Fibroblast of pulmonary artery (primary cell): ENCODE data around the gene EVPL.
"Not testable (repeated sequence)": the region's sequence is repeated elsewhere in the genome, so short reads cannot be mapped to it uniquely, and the experiment has no call there.

Experiments
- DNase-seq: peaks from one replicate; pipeline ENCODE4 v3.0.0-alpha.2; 2010; ENCODE audit warnings: low read depth
- H3K4me3 ChIP-seq: replicated peaks from 2 replicates; pipeline ENCODE4 v1.5.1; 2011; ENCODE audit warnings: low read depth, mild to moderate bottlenecking, control low read depth, low read length, moderate library complexity
- TF ChIP-seq, protein P1 (sequence below): IDR thresholded peaks from 2 replicates; pipeline ENCODE4 v1.5.1; 2011; ENCODE audit warnings: mild to moderate bottlenecking, control low read depth, low read length, inconsistent platforms; ENCODE audit errors: missing control alignments

The EVPL gene

DNA sequence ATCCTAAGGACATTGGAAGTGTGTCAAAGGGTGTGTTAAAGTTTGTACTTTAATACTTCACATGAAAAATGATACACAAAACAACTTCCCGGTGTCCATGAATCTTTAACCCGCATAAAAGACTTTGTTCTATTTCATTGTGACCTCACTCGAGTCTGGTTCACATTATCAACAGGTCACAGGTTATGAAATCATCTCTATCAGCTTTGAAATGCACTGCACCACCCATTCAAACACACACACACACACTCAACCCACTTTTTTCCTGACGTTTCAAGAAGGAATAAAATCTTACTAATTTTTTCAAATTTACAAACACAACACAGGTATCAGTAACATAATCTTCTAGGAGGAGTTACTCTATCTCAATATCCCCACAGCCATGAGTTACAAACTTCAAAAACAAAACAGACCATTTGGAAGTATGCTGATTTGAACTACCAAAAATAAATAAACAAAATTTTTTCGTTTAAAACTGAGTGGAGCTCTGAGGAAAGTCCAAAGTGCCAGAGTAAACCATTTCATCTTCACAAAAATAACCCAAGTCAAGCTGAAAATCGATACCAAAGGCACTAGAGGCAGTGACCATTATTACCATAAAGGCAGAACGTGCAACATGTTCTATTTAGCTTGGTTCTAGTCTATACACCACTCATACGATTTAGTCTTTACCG lies 50.8 kb downstream of the EVPL start:
- peak overlapping the region; percentile 10 for H3K4me3 ChIP-seq
- DNase-seq = no peak
- TF ChIP-seq, protein P1, sequence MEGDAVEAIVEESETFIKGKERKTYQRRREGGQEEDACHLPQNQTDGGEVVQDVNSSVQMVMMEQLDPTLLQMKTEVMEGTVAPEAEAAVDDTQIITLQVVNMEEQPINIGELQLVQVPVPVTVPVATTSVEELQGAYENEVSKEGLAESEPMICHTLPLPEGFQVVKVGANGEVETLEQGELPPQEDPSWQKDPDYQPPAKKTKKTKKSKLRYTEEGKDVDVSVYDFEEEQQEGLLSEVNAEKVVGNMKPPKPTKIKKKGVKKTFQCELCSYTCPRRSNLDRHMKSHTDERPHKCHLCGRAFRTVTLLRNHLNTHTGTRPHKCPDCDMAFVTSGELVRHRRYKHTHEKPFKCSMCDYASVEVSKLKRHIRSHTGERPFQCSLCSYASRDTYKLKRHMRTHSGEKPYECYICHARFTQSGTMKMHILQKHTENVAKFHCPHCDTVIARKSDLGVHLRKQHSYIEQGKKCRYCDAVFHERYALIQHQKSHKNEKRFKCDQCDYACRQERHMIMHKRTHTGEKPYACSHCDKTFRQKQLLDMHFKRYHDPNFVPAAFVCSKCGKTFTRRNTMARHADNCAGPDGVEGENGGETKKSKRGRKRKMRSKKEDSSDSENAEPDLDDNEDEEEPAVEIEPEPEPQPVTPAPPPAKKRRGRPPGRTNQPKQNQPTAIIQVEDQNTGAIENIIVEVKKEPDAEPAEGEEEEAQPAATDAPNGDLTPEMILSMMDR = no peak

DNA sequence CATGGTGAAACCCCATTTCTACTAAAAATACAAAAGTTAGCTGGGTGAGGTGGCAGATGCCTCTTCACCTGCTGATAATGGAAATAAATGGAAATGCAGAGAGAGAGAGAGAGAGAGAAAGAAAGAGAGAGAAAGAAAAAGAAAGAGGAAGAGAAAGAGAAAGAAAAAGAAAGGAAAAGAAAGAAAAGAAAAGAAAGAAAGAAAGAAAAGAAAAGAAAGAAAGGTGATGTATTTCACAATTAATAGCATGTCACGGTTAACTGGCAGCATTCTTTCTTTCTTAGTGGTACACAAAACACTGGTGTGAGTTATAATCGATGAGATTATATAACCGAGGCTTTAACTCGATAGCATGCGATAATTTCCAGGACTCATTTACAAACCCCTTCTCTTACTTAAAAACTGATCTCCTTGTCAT lies 51.3 kb downstream of the EVPL start:
- DNase-seq = no peak
- H3K4me3 ChIP-seq = peak overlapping the region; percentile 10
- TF ChIP-seq, protein P1 = no peak

DNA sequence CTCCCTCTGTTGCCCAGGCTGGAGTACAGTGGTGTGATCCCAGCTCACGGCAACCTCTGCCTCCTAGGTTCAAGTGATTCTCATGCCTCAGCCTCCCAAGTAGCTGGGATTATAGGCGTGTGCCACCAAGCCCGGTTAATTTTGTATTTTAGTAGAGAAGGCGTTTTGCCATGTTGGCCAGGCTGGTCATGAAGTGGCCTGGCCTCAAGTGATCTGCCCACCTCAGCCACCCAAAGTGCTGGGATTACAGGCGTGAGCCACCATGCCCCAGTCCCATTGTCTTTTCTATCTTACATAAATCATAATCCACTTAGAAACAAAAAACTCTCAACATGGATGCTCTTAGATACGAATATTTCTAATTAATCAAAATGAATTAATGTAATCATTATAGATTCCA lies 51.9 kb downstream of the EVPL start:
- not testable (repeated sequence) for H3K4me3 ChIP-seq, DNase-seq

DNA sequence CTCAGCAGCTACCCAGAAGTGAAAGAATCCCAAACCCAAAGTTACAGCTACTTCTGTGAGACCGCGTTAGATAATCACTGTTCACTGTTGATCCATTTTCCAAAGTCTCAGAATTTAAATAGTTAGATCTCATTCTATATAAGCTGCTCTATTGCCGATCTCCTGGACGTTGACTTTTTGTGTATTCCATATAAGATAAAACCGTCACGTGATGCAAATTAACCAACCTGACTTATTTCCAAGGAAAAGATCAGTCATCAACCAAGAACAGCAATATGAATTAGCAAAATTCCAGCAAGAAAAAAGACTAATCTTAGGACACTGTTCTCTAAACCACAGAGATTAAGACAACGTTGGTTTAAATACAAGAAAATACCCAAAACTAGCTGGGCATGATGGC lies 56.5 kb downstream of the EVPL start:
- no peak overlapping the region for H3K4me3 ChIP-seq
- TF ChIP-seq, protein P1 = no peak
- no peak for DNase-seq

DNA sequence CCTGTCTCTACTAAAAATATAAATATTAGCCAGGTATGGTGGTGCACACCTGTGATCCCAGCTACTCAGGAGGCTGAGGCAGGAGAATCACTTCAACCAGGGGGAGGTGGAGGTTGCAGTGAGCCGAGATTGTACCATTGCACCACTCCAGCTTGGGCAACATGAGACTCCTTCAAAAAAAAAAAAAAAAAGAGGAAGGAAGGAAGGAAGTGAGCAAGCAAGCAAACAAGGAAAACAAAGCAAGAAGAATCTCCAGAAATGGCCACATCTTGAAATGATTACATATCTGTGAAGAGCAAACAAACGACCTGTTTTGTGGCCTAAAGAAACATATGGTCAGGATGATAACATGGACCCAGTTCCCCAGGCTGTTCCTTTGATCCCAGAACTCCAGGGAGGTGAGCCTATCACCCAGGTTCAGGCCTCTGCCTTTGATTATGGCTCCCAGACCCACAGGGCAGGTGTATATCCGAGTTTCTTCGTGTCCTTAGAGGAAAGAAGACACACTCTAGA lies 57.0 kb downstream of the EVPL start:
- peak; percentile 58 for DNase-seq
- H3K4me3 ChIP-seq = no peak overlapping the region
- TF ChIP-seq, protein P1 = no peak

DNA sequence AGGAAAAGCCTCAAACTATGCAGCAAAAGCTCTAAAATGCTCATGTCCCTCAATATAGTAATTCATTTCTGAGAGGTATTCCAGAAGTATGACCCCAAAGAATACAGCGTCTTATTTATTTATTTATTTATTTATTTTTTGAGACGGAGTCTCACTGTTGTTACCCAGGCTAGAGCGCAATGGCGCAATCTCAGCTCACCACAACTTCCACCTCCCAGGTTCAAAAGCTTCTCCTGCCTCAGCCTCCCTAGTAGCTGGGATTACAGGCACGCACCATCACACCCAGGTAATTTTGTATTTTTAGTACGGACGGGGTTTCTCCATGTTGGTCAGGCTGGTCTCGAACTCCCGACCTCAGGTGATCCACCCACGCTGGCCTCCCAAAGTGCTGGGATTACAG lies 58.1 kb downstream of the EVPL start:
- H3K4me3 ChIP-seq, DNase-seq: not testable (repeated sequence)

DNA sequence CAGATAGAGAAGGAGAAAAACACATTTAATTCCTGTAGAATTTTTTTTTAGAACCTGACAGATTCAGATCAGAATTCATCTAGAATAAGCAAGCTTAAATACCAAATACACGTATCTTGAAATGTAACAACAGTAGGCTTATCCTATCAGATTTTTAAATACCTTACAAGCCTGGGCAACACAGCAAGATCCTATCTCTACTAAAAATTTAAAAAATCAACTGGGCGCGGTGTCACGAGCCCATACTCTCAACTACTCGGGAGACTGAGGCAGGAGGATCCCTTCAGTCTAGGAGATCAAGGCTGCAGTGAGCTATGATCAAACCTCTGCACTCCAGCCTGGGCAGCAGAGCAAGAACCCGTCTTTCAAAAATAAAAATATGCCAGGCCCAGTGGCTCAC lies 61.6 kb downstream of the EVPL start:
- no peak for DNase-seq
- H3K4me3 ChIP-seq = no peak overlapping the region
- TF ChIP-seq, protein P1 = no peak

DNA sequence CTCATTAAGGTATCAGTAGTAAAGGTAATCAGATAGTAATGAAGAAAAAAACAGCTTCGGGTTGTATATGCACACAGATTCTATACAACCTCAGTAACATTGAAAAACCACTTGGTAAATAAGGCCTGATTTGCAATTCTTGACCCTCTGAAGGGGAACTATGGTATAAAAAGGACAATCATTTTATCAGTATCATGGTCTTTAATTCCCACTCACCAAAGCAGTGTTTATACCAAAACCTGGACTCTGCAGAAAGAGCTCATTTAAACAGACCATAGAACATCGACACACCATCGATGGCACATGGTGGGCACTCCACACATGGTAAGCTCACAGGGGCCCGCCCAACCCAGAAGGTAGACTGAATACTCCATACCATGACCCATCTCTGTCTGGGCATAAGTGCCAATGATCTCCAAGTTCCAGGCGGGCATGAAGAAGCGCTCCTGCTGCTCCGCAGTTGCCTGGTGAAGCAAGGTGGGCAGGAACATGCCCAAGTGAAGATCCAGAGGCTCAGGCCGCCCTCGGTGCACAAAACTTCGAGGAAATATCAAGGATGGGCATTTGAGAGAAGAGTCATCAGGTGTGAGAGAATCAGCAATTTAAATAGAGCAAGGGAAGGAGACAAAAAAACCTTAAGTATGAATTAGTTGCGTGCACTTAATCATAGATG lies 67.1 kb downstream of the EVPL start:
- no peak overlapping the region for H3K4me3 ChIP-seq
- no peak for DNase-seq
- TF ChIP-seq, protein P1 = no peak
